NCI-H187 treated with DMSO at 0.1 percent for 48 hours (cell line): ENCODE data around the gene CDCA4.
"Not testable (repeated sequence)": the region's sequence is repeated elsewhere in the genome, so short reads cannot be mapped to it uniquely, and the experiment has no call there.

Experiments used
- DNase-seq: peaks from one replicate; lab custom pipeline; 2025; lab: John Stamatoyannopoulos, UW

CDCA4 gene

GRCh38 chr14:105033412-105033900 is 12.6 kb upstream of the CDCA4 start:
- DNase-seq = not testable (repeated sequence)

GRCh38 chr14:105032451-105032901 is 11.6 kb upstream of the CDCA4 start:
- DNase-seq = not testable (repeated sequence)

GRCh38 chr14:105030836-105031396 is 10.0 kb upstream of the CDCA4 start:
- DNase-seq = no peak

DNA sequence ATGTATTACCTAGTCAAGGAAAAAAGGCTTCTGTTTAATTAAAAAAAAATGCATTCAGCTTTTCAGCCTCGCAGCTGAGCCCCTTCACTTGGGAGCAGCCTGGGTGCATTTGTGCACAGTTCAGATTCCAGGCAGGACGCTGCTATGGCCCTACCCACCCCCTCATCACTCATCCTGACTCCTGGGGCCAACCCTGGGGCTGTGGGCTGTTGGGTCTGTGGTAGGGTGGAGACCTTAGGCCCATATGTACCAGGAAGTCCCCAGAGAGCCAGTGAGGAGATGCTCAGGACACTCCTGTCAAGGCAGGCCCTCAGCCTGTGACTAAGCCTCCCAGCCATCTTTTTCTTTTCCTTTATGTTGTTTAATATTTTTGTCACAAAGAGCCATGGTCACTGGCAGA is 9.3 kb upstream of the CDCA4 start:
- DNase-seq = no peak

- no peak for DNase-seq
Measured at GRCh38 chr14:105029402-105029801, 8.5 kb upstream of the CDCA4 start.

GRCh38 chr14:105028251-105028927 is 7.5 kb upstream of the CDCA4 start:
- DNase-seq = no peak

DNA sequence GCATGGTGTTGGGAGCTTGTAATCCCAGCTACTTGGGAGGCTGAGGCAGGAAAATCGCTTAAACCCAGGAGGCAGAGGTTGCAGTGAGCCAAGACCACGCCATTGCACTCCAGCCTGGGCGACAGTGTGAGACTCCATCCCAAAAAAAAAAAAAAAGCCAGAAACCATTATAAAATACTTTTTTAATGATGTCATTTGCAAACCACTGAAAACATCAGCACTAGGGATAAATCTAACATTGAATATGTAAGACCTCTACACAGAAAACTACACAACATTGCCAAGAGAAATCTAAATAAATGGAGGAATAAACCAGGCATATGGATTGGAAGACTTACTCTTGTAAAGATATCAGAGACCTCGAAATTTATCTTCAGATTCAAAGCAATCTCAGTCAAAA is 6.8 kb upstream of the CDCA4 start:
- not testable (repeated sequence) for DNase-seq

- no peak for DNase-seq
Measured at GRCh38 chr14:105026802-105027563, 6.1 kb upstream of the CDCA4 start.

DNA sequence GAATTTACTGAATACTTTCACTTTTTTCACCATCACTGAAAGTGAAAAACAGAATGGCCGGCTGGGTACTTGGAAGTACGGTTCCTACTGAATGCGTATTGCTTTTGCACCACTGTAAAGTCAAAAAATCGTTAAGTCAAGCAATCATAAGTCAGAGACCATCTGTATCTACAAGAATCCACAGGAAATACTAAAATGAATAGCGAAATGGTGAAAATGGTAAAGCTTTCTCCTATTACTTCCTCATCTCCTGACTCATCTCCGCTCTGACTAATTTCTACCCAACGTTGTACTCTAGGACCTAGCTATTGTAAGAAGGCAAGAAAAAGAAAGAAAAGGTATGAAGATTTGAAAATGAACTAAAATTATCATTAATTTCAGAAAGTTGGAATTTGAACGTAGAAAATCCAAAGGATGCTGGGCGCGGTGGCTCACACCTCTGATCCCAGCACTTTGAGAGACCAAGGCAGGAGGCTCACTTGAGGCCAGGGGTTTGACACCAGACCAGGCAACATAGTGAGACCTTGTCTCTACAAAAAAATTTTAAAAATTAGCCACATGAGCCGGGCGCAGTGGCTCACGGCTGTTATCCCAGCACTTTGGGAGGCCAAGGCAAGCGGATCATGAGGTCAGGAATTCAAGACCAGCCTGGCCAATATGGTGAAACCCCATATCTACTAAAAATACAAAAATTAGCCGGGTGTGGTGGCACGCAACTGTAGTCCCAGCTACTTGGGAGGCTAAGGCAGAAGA is 5.3 kb upstream of the CDCA4 start:
- DNase-seq = no peak

DNA sequence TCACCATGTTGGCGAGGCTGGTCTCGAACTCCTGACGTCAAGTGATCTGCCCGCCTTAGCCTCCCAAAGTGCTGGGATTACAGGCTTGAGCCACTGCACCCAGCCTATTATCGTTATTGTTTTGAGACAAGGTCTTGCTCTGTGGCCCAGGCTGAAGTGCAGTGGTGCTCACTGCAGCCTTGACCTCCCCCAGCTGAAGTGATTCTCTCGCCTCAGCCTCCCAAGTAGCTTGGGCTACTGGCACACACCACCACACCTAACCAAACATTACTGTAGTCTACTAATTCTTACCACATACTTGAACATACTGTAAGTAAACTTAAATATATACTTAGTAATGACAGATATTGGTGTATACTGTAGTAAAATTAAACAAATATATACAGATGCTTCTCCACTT is 4.5 kb upstream of the CDCA4 start:
- DNase-seq = no peak

DNA sequence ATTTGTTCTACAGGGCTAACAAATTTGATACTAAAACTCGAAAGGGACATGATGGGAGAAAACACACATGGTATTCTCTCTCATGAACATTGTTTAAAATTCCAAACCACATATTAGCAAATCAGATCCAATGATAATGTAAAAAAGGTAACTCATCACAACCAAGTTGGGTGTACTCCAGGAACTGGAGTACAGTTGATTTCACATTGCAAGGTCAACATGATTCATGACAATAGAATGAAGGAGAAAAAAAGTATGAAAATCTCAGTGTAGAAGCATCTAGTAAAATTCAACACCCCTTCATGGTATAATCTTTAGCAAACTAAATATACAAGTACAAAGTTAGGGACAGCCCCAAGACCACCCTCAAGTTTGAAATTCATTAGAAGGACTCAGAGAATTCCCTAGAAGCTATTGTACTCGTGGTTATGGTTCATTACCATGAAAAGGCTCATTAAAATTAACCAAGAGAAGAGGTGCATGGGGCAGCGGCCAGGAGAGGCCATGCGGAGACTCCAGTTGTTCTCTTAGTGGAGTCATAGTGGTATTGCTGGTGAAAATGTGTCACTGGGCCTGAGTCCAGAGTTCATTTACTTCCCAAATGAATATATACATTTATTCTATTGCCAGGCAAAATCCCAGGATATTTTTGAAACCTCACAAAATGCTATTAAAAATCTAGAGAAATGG is 3.1 kb upstream of the CDCA4 start:
- no peak for DNase-seq

- DNase-seq = no peak
Measured at GRCh38 chr14:105023144-105023543, 2.3 kb upstream of the CDCA4 start.

GRCh38 chr14:105022276-105022670 is 1.4 kb upstream of the CDCA4 start:
- DNase-seq = no peak

DNA sequence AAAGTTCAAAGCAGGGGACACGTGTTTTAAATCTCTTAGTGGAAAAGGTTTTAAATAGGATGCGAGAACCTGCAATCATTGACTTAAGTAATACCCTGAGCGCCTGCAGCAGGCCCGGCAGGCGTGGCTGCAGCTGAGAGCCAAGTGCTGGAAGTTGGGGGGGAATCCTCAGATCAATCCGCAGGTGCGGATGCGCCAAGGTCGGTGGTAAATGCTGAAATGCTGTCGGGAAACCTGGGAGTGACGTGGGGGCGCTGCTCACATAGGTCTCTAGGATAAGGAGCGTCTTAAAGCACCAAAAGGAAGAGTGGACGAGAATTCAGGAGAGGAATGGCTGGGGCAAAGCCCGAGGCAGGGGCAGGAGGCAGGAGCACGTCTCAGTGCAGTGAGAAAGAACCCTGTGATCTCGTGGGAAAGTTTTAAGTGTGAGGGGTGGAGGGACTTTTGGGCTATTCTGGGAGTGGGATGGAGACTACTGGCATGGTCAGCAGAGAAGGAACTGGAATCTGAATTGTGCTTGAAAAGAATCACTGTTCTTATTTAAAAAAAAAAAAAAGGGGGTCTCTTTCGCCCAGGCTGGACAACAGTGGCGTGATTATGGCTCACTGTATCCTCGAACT is 883 bp upstream of the CDCA4 start:
- peak; percentile 11 for DNase-seq

DNA sequence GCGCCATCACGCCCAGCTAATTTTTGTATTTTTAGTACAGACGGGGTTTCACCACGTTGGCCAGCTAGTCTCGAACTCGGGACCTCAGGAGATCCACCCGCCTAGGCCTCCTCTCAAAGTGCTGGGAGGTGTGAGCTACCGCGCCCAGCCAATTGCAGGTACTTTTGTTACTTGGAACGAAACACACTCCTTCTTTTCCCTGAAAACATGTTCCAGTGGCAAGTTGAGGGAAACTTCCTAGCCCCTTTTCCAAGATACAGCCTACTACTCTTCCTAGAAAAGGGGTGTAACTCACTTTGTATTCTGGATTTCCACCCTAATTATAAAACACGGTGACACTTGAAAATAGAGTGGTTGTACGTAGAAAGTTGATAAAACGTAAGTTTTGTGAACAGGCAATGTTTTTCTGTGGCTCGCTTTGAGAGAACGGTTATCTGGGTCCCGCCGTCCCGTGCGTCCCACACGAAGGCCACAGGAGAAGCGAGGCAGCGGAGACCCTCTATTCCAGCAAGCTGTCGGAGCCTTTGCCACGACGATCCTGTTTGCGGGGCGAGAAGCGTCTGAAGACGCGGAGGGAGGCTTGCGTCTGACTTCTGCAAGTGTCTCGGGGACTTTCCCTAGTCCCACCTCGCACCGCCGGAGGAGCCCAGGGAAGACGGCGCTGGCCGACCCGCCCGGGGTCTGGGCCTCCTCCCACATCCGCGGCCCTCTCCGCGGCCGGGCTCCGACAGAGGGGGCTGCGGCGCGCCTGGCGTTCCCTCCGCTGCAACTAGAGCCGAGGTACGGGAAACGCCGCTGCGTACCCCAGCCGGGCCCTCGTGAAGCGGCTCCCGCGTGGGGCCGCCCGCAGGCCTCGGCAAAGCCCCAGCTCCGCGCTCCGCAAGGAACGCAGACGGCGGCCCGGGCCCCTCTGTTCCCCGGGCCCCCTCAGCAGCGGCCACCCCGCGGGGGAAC is 745 bp downstream of the CDCA4 start:
- no peak for DNase-seq

DNA sequence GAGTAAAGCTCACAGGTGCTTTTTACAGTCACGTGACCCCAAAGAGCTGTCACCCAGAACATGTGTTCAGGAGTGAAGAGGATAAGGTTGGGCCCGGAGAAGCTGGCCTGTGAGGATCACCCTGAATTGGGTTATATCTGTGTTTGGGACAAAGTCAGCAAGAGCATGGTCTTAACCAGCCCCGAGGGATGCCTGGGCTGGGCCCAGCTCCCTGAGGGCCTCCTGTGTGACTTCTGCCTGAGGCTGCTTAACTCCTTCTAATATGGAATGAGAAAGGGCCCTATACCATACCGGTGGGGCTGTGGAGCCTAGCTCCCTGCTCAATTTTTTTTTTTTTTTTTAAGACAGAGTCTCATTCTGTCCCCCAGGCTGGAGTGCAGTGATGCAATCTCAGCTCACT is 2.5 kb downstream of the CDCA4 start:
- DNase-seq = no peak

DNA sequence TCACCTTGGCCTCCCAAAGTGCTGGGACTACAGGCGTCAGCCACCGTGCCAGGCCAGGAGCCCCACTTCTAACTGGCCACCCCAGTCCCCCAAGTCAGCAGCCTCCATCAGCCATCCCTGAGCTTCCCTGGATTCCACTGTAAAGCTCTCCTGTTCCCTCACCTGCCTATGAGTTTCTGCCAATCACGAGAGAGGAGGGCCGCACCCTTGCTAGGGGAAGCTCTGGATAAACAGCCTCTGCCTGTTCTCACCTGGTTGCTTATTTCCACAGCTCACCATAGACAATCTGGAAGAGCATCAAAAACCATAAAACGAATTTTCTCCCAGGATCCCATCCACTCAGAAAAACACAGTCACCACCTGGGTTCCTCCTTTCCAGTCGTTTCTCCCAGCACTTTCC is 5.0 kb downstream of the CDCA4 start:
- DNase-seq = no peak

GRCh38 chr14:105015242-105015641 is 5.6 kb downstream of the CDCA4 start:
- no peak for DNase-seq

DNA sequence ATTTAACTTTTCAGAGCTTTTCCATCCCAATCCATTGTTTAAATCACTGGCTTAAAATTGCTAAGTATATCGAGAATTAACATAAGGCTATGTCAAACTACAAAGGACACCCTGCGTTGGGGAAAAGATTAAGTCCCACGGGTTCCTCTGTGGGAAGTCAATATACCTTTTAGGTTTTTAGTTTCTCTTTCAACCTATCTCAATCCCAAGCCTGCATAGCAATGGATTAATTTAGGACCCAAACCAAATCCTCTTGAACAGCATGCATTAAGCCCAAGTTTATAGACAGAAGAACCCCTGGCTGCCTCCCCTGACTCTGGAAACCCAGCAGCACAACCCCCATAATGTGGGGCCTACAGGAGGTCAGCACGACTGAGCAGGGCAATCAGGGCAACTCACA is 6.3 kb downstream of the CDCA4 start:
- no peak for DNase-seq

DNA sequence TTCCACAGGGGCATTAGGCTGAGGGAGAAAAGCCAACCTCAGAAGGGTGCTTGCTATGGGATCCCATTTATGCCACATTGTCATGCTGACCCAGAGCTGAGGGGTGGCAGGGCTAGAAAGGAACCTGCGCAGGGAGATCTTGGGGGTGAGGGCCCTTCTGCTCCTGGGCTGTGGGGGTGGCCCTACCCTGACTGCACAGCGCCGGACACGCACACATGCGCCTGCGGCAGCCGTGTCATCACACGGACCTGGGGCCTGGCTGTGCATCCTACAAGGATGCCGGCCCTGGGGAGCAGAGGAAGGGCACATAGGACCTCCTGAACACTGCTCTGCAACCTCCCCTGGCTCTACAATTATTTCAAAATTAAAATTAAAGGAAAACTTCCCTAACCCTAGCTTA is 6.9 kb downstream of the CDCA4 start:
- DNase-seq = no peak
